ENCODE data around the gene NCBP2L. TPM values are rescaled to one million over a fixed set of nuclear protein-coding genes. Genes with fewer than 3 reads are reported as not detected.

Gene NCBP2L
- total RNA-seq, 4 donors from 2014 or later = 0.11 TPM; not detected in 3

DNA sequence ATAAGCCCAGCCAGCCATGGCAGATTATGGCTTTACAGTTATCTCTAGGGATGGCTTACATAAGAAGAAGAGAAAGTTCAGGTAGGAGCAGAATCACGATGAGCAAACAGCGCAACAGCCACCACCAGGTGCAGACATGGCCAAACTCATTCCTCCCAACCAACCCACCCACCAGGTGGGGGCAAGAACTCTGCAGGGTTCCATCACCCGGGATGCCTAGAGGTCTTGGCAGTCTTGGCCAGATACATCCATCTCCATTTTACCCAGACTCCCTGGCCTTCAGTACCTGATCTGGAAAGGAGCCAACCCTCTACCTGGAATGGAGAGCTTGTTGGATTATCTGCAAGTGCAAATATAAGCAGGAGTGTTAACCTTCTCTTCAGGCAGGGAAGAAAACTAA is 9.5 kb upstream of the NCBP2L start:
- Histone ChIP-seq H3K27me3 (no peaks in the 10 kb centered on the region), H3K4me3 (no peak overlapping the region), H3K36me3 (peaks cover 0 to 5% of the 10 kb centered on the region in 2 donors), H3K4me1 (peaks cover 45 to 48% of the 10 kb centered on the region in 2 donors), H3K9me3 (no peaks in the 10 kb centered on the region), H3K27ac (peak overlapping the region; percentile 69 to 79 (median 76))
- TF ChIP-seq, protein P1, sequence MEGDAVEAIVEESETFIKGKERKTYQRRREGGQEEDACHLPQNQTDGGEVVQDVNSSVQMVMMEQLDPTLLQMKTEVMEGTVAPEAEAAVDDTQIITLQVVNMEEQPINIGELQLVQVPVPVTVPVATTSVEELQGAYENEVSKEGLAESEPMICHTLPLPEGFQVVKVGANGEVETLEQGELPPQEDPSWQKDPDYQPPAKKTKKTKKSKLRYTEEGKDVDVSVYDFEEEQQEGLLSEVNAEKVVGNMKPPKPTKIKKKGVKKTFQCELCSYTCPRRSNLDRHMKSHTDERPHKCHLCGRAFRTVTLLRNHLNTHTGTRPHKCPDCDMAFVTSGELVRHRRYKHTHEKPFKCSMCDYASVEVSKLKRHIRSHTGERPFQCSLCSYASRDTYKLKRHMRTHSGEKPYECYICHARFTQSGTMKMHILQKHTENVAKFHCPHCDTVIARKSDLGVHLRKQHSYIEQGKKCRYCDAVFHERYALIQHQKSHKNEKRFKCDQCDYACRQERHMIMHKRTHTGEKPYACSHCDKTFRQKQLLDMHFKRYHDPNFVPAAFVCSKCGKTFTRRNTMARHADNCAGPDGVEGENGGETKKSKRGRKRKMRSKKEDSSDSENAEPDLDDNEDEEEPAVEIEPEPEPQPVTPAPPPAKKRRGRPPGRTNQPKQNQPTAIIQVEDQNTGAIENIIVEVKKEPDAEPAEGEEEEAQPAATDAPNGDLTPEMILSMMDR (IDR thresholded peaks at IDR 0.05 in 4 of 5, conservative IDR thresholded peaks at IDR 0.05 in 1 of 5) = no peak
- no peak for TF ChIP-seq POLR2A (IDR thresholded peaks at IDR 0.05)
- DNase-seq (no peak), ATAC-seq (no peak)
- intact Hi-C loops (cut with DNase I; ENCODE audit: low total_unique reads) (no loop called here), in situ Hi-C loops (cut with MboI; ENCODE audit: low sequenced_read_pairs in 4 of 4) (no loop called here)

DNA sequence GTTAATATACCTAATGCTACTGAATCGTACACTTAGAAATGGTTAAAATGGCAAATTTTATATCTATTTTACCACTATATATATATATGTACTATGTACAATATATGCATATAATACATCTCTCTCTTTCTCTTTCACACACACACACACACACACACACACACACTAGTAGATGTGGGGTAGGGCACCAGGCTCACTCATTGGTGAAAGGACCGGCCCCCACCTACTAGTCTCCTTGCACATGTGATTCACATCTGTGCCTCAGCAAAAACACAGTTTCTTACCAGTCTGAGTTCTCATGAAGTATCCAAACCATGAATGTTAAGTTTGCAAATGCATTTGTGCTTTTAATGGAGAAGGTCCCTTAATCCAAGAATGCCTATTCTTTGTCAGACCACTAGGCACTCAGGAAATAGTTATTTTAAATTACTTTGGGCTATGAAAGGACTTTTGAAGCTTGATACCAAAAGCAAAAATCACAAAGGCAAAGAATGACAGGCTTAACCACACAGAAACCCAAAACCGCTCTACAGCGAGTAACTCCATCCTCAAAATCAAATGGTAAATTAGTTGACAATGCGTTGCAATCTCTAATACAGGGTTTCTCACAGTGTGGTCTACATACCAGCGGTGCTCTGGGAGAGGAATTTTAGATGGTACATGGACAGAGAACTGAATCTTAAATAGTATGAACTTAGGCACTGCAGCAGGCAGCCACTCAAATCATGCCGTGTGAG is 7.8 kb upstream of the NCBP2L start:
- peaks cover 36% of the 10 kb centered on the region in 2 donors for H3K4me1 ChIP-seq
- H3K36me3 ChIP-seq = peaks cover 0 to 5% of the 10 kb centered on the region in 2 donors
- peak overlapping the region in 2 of 4 donors; percentile 11 to 22 for H3K27ac ChIP-seq
- ATAC-seq (no peak), DNase-seq (no peak)
- H3K4me3 ChIP-seq = no peak overlapping the region
- no peaks in the 10 kb centered on the region for H3K27me3 ChIP-seq
- in situ Hi-C loops (cut with MboI; ENCODE audit: low sequenced_read_pairs in 4 of 4) = loop anchor here in 2 of 4 donors (5.0 to 10.0 kb wide), 2 partner anchors 37 to 55 kb away; no protein-coding TSS in a partner anchor
- intact Hi-C loops (cut with DNase I; ENCODE audit: low total_unique reads) = no loop called here
- no peaks in the 10 kb centered on the region for H3K9me3 ChIP-seq
- TF ChIP-seq POLR2A (IDR thresholded peaks at IDR 0.05) = no peak
- TF ChIP-seq, protein P1 (IDR thresholded peaks at IDR 0.05 in 4 of 5, conservative IDR thresholded peaks at IDR 0.05 in 1 of 5) = no peak

- H3K4me1 ChIP-seq = peaks cover 21 to 23% of the 10 kb centered on the region in 2 donors
- TF ChIP-seq, protein P1 (IDR thresholded peaks at IDR 0.05 in 4 of 5, conservative IDR thresholded peaks at IDR 0.05 in 1 of 5) = no peak
- H3K9me3 ChIP-seq = no peaks in the 10 kb centered on the region
- in situ Hi-C loops (cut with MboI; ENCODE audit: low sequenced_read_pairs in 4 of 4) = loop anchor here in 2 of 4 donors (5.0 to 10.0 kb wide), 2 partner anchors 41 to 58 kb away; no protein-coding TSS in a partner anchor
- peak overlapping the region; percentile 44 to 74 (median 68) for H3K4me3 ChIP-seq
- DNase-seq (no peak), ATAC-seq (no peak)
- peak overlapping the region; percentile 91 to 96 (median 93) for H3K27ac ChIP-seq
- intact Hi-C loops (cut with DNase I; ENCODE audit: low total_unique reads) = no loop called here
- peaks cover 0 to 5% of the 10 kb centered on the region in 2 donors for H3K36me3 ChIP-seq
- no peaks in the 10 kb centered on the region for H3K27me3 ChIP-seq
Measured at GRCh38 chrX:107773206-107773605, 4.3 kb upstream of the NCBP2L start.

DNA sequence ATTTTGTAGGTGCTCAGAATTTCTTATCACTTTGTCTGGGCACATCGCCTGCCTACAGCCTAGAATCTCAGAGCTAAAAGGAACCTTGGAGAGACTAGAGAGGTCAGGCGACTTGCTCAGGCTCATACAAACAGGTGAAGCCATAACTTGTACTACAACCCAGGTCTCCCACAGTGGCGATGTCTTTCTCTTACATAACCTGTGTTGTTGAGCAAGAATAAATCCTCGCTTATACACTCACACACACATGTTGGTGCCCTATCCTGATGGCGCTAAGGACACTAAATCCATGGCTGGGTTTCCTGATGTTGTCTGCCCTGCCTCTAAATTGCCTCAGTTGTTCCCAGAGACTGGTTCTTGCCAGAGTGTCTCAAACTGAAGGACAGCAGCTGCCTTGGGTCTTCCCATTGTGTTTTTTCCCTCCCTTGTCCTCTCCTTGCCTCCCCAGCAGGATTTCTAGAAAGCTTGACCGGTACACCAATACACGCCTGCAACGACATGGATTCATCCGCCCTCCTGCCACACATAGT is 3.6 kb upstream of the NCBP2L start:
- TF ChIP-seq, protein P1 (IDR thresholded peaks at IDR 0.05 in 4 of 5, conservative IDR thresholded peaks at IDR 0.05 in 1 of 5) = no peak
- peak; percentile 50 to 63 for TF ChIP-seq POLR2A (IDR thresholded peaks at IDR 0.05)
- in situ Hi-C loops (cut with MboI; ENCODE audit: low sequenced_read_pairs in 4 of 4) = loop anchor here in 2 of 4 donors (5.0 to 10.0 kb wide), 2 partner anchors 42 to 59 kb away; no protein-coding TSS in a partner anchor
- no peaks in the 10 kb centered on the region for H3K27me3 ChIP-seq
- peak overlapping the region; percentile 64 to 74 (median 68) for H3K4me3 ChIP-seq
- DNase-seq (peak; percentile 52 to 57), ATAC-seq (peak; percentile 66 to 73)
- H3K9me3 ChIP-seq = no peaks in the 10 kb centered on the region
- peak overlapping the region; percentile 91 to 96 (median 93) for H3K27ac ChIP-seq
- peaks cover 0 to 5% of the 10 kb centered on the region in 2 donors for H3K36me3 ChIP-seq
- intact Hi-C loops (cut with DNase I; ENCODE audit: low total_unique reads) = loop anchor here (2.0 kb wide), 1 partner anchor 45 kb away; no protein-coding TSS in a partner anchor
- peaks cover 16 to 23% of the 10 kb centered on the region in 2 donors for H3K4me1 ChIP-seq

Data from gastrocnemius medialis (tissue), 4 donors.